SK-N-SH (cell line): ENCODE results near the gene PDE9A. TPM values are rescaled to one million over a fixed set of nuclear protein-coding genes. Genes with fewer than 3 reads are reported as not detected.

Source experiments
- polyA plus RNA-seq, 3 experiments: library from polyadenylated mRNA; depleted of rRNA; stranded (reverse); fragments of >200 nt; gene quantifications; 2 replicates each; pipeline ENCODE4 v1.2.3, GENCODE V29; 2012

Gene PDE9A
- polyA plus RNA-seq, 1 of the 3 experiments (the other 2 are of a cell fraction) = 0.28 TPM

Other genes with a start within 250 kb of the PDE9A start
- gene UBASH3A, start 249.7 kb upstream of the PDE9A start, polyA plus RNA-seq (2012; rRNA removed) = not detected in 2 replicates
- 0.97 and 1.1 TPM in 2 replicates for gene RSPH1, start 157.4 kb upstream of the PDE9A start, polyA plus RNA-seq (2012; rRNA removed)
- 1.6 and 2.8 TPM in 2 replicates for gene SLC37A1, start 139.8 kb upstream of the PDE9A start, polyA plus RNA-seq (2012; rRNA removed)
- gene WDR4, start 225.9 kb downstream of the PDE9A start, polyA plus RNA-seq (2012; rRNA removed) = 21.8 and 26.5 TPM in 2 replicates
- gene NDUFV3, start 239.7 kb downstream of the PDE9A start, polyA plus RNA-seq (2012; rRNA removed) = 27.3 and 32.9 TPM in 2 replicates